Left ventricle myocardium inferior (tissue), 1 donor: ENCODE results near the gene TPP1. TPM values are rescaled to one million over a fixed set of nuclear protein-coding genes. Genes with fewer than 3 reads are reported as not detected.

Source experiments
- DNase-seq: peaks from one replicate; pipeline ENCODE4 v3.0.0-alpha.2; 2020
- H3K27ac ChIP-seq: fragments of 200-600 bp; replicated peaks from 2 replicates; pipeline ENCODE4 v1.8.0; 2021
- H3K27me3 ChIP-seq: fragments of 200-600 bp; 2 replicates; pipeline ENCODE4 v1.8.0; 2021; ENCODE audit warnings: low read depth
- H3K36me3 ChIP-seq: fragments of 200-600 bp; 2 replicates; pipeline ENCODE4 v1.8.0; 2021
- H3K4me1 ChIP-seq: fragments of 200-600 bp; 2 replicates; pipeline ENCODE4 v1.8.0; 2021
- H3K4me3 ChIP-seq: fragments of 200-600 bp; 2 replicates; pipeline ENCODE4 v1.8.0; 2021; ENCODE audit warnings: mild to moderate bottlenecking, moderate library complexity
- H3K9me3 ChIP-seq: fragments of 200-600 bp; replicated peaks from 2 replicates; pipeline ENCODE4 v1.8.0; 2021
- CTCF ChIP-seq: fragments of 200-600 bp; IDR thresholded peaks from 2 replicates; pipeline ENCODE4 v1.8.0; 2021; ENCODE audit warnings: antibody characterized with exemption, mild to moderate bottlenecking, borderline replicate concordance
- intact Hi-C: fragments of 100-400 bp; cut with micrococcal nuclease; formaldehyde crosslinking; loops from one replicate; pipeline ENCODE4 v1.11.0; 2022
- total RNA-seq: library from RNA; stranded (reverse); fragmentation: NEBNext Ultra II Directional; extraction: Animal tissue kit (Norgen Biotek cat#: 25700); gene quantifications from one replicate; pipeline ENCODE4 v1.2.1, GENCODE V29; 2021
- donor health status: DM: no; HTN: yes; CAD: no; lungs with severe emphysema.

TPP1 gene
- total RNA-seq, 1 donor from 2014 or later = 84.2 TPM

- DNase-seq = peak; percentile 64
- Histone ChIP-seq H3K9me3 (no peaks in the 10 kb centered on the region), H3K27ac (peak overlapping the region; percentile 89), H3K36me3 (no peaks in the 10 kb centered on the region), H3K4me1 (peaks cover 72% of the 10 kb centered on the region), H3K27me3 (no peaks in the 10 kb centered on the region), H3K4me3 (peak overlapping the region; percentile 29)
- TF ChIP-seq CTCF = no peak
- intact Hi-C loops = no loop called here
Observed at GRCh38 chr11:6646918-6647679, 27.9 kb upstream of the TPP1 start.

- H3K4me1 ChIP-seq = peaks cover 72% of the 10 kb centered on the region
Observed at GRCh38 chr11:6646576-6646917, 27.3 kb upstream of the TPP1 start.

GRCh38 chr11:6646071-6646470, 26.8 kb upstream of the TPP1 start:
- TF ChIP-seq CTCF = no peak
- peak overlapping the region; percentile 89 for H3K27ac ChIP-seq
- H3K9me3 ChIP-seq = no peaks in the 10 kb centered on the region
- peaks cover 74% of the 10 kb centered on the region for H3K4me1 ChIP-seq
- intact Hi-C loops = no loop called here
- H3K27me3 ChIP-seq = no peaks in the 10 kb centered on the region
- DNase-seq = peak; percentile 85
- peak overlapping the region; percentile 29 for H3K4me3 ChIP-seq
- H3K36me3 ChIP-seq = no peaks in the 10 kb centered on the region

More at GRCh38 chr11:6646576-6646917, 27.3 kb upstream of the TPP1 start:
- Histone ChIP-seq H3K9me3 (no peaks in the 10 kb centered on the region), H3K27ac (peak overlapping the region; percentile 89), H3K4me3 (peak overlapping the region; percentile 29), H3K36me3 (no peaks in the 10 kb centered on the region), H3K27me3 (no peaks in the 10 kb centered on the region)
- no peak for TF ChIP-seq CTCF
- peak; percentile 54 for DNase-seq
- intact Hi-C loops = no loop called here

GRCh38 chr11:6642957-6643356, 23.7 kb upstream of the TPP1 start:
- H3K27ac ChIP-seq = no peak overlapping the region
- H3K27me3 ChIP-seq = no peaks in the 10 kb centered on the region
- DNase-seq = no peak
- intact Hi-C loops = no loop called here
- no peaks in the 10 kb centered on the region for H3K9me3 ChIP-seq
- no peak overlapping the region for H3K4me3 ChIP-seq
- peaks cover 2% of the 10 kb centered on the region for H3K36me3 ChIP-seq
- no peak for TF ChIP-seq CTCF
- H3K4me1 ChIP-seq = peaks cover 72% of the 10 kb centered on the region

- no peak for TF ChIP-seq CTCF
- intact Hi-C loops = no loop called here
- H3K36me3 ChIP-seq = peaks cover 2% of the 10 kb centered on the region
- no peaks in the 10 kb centered on the region for H3K9me3 ChIP-seq
- H3K4me3 ChIP-seq = no peak overlapping the region
- no peak overlapping the region for H3K27ac ChIP-seq
- H3K27me3 ChIP-seq = no peaks in the 10 kb centered on the region
- no peak for DNase-seq
- peaks cover 72% of the 10 kb centered on the region for H3K4me1 ChIP-seq
Observed at GRCh38 chr11:6640985-6641701, 21.9 kb upstream of the TPP1 start.
